HepG2 (cell line): ENCODE results near the gene C11orf65. TPM values are rescaled to one million over a fixed set of nuclear protein-coding genes. Genes with fewer than 3 reads are reported as not detected.

ENCODE experiments used
- ATAC-seq: fragments of 200-7000 bp; cut with Tn5 transposase; 3 replicates; pipeline ENCODE4 v1.9.1; 2020; ENCODE audit warnings: mild to moderate bottlenecking, moderate library complexity
- BruUV-seq: library from RNA; stranded (reverse); fragments of 400-500 nt; replicated peaks from 2 replicates; lab custom pipeline; 2021; lab: Mats Ljungman, UMichigan
- CTCF ChIA-PET: fragments of 300-600 bp; formaldehyde crosslinking; extraction: SDS; loops from one replicate; lab custom pipeline; 2021; ENCODE audit warnings: low total read pairs, inconsistent platforms, low intra/inter-chr PET ratio; lab: Yijun Ruan, JAX
- POLR2A ChIA-PET: fragments of 350-600 bp; sonication (Branson Sonifier 250); formaldehyde crosslinking; loops from one replicate; lab custom pipeline; 2020; ENCODE audit warnings: antibody characterized with exemption, inconsistent platforms; lab: Yijun Ruan, JAX
- DNase-seq: peaks from one replicate; pipeline ENCODE4 v3.0.0-alpha.2; 2015; ENCODE audit warnings: low spot score
- FAIRE-seq: peaks from 3 replicates; lab custom pipeline; 2011; peaks lifted over from hg19 to GRCh38; lab: Jason Lieb, UNC
- H2AFZ ChIP-seq: one replicate; pipeline ENCODE4 v1.6.1; 2011; ENCODE audit warnings: low read length, inconsistent platforms
- H3K27ac ChIP-seq: fragments of 300-600 bp; 3 replicates; pipeline ENCODE4 v1.8.0; 2011; ENCODE audit warnings: mixed run types, mild to moderate bottlenecking, mixed read lengths, low read length, inconsistent platforms; ENCODE audit not compliant: insufficient read depth; ENCODE audit errors: extremely low read length
- H3K27me3 ChIP-seq, 2 experiments: fragments of 200-600 bp in 1 of 2; 2 replicates in 1 of 2; 3 replicates in 1 of 2; pipeline versions ENCODE4 v1.6.0 to v1.8.0; 2011; ENCODE audit warnings: low read length in 2 of 2, mild to moderate bottlenecking in 2 of 2, moderate library complexity in 2 of 2, inconsistent platforms in 1 of 2; ENCODE audit not compliant: insufficient read depth in 2 of 2, control insufficient read depth in 1 of 2
- H3K36me3 ChIP-seq, 2 experiments: fragments of 200-600 bp in 1 of 2; replicated peaks in 1 of 2; 2 replicates in 1 of 2; 3 replicates in 1 of 2; pipeline versions ENCODE4 v1.5.1 to v1.8.0; 2011; ENCODE audit warnings: low read length in 2 of 2, inconsistent platforms in 1 of 2; ENCODE audit not compliant: insufficient read depth in 2 of 2, control insufficient read depth in 1 of 2
- H3K4me1 ChIP-seq: 2 replicates; pipeline ENCODE4 v1.5.1; 2012; ENCODE audit warnings: low read length, inconsistent platforms; ENCODE audit not compliant: insufficient read depth
- H3K4me2 ChIP-seq: 2 replicates; pipeline ENCODE4 v1.6.0; 2011; ENCODE audit warnings: low read depth, low read length, inconsistent platforms
- H3K4me3 ChIP-seq, 3 experiments: fragments of 200-600 bp in 1 of 3; sonication (generic), shearing (Covaris generic) in 1 of 3; replicated peaks in 1 of 3; 2 replicates each; pipeline ENCODE4 v1.5.1; 2011 to 2016; ENCODE audit warnings: low read length in 3 of 3, inconsistent platforms in 2 of 3, low read depth in 2 of 3, mild to moderate bottlenecking in 2 of 3, control low read depth in 1 of 3, mixed read lengths in 1 of 3; ENCODE audit not compliant: insufficient read depth in 1 of 3
- H3K79me2 ChIP-seq: one replicate; pipeline ENCODE4 v1.6.1; 2011; ENCODE audit warnings: low read length, inconsistent platforms; ENCODE audit not compliant: insufficient read depth
- H3K9ac ChIP-seq: 2 replicates; pipeline ENCODE4 v1.6.0; 2011; ENCODE audit warnings: mild to moderate bottlenecking, low read depth, low read length, inconsistent platforms; ENCODE audit not compliant: insufficient read depth
- H3K9me3 ChIP-seq: 2 replicates; pipeline ENCODE4 v1.5.1; 2012; ENCODE audit warnings: mild to moderate bottlenecking, low read length
- H4K20me1 ChIP-seq: 2 replicates; pipeline ENCODE4 v1.6.0; 2011; ENCODE audit warnings: inconsistent platforms, mild to moderate bottlenecking, low read length, moderate library complexity; ENCODE audit not compliant: insufficient read depth
- ARHGAP35 ChIP-seq: sonication (generic); formaldehyde crosslinking; IDR thresholded peaks from 2 replicates; pipeline ENCODE4 v1.9.0; 2022; ENCODE audit warnings: mild to moderate bottlenecking, inconsistent platforms, moderate library complexity, missing genetic modification reagents, borderline replicate concordance
- ARID5B ChIP-seq: IDR thresholded peaks from 2 replicates; pipeline ENCODE4 v1.4.0; 2020; ENCODE audit warnings: mild to moderate bottlenecking, missing genetic modification reagents
- CREBL2 ChIP-seq: sonication (generic); formaldehyde crosslinking; IDR thresholded peaks from 2 replicates; pipeline ENCODE4 v1.8.1; 2023; ENCODE audit warnings: missing genetic modification reagents, mild to moderate bottlenecking, borderline replicate concordance
- CSRNP1 ChIP-seq: sonication (generic); formaldehyde crosslinking; IDR thresholded peaks from 2 replicates; pipeline ENCODE4 v1.8.1; 2023; ENCODE audit warnings: mild to moderate bottlenecking, missing genetic modification reagents
- ERF ChIP-seq: IDR thresholded peaks from 2 replicates; pipeline ENCODE4 v1.6.1; 2018; ENCODE audit warnings: missing biosample characterization, missing genetic modification reagents
- GMEB2 ChIP-seq: IDR thresholded peaks from 2 replicates; pipeline ENCODE4 v1.6.1; 2016; ENCODE audit warnings: missing biosample characterization, missing genetic modification reagents, low read depth
- HDAC1 ChIP-seq: sonication (generic); formaldehyde crosslinking; IDR thresholded peaks from 2 replicates; pipeline ENCODE4 v1.5.1; 2020; ENCODE audit warnings: mild to moderate bottlenecking, missing genetic modification reagents
- KDM3A ChIP-seq: IDR thresholded peaks from 2 replicates; pipeline ENCODE4 v1.6.1; 2018; ENCODE audit warnings: low read depth, missing compliant biosample characterization
- KLF15 ChIP-seq: sonication (generic); formaldehyde crosslinking; IDR thresholded peaks from 2 replicates; pipeline ENCODE4 v1.8.1; 2023; ENCODE audit warnings: borderline replicate concordance, mild to moderate bottlenecking, inconsistent platforms, missing genetic modification reagents, mixed read lengths
- MTA3 ChIP-seq: sonication (generic); formaldehyde crosslinking; IDR thresholded peaks from 2 replicates; pipeline ENCODE4 v1.4.0; 2020; ENCODE audit warnings: missing genetic modification reagents
- NFKBIZ ChIP-seq: IDR thresholded peaks from 2 replicates; pipeline ENCODE4 v1.6.1; 2018; ENCODE audit warnings: missing genetic modification reagents, missing compliant biosample characterization
- PITX1 ChIP-seq: sonication (generic); formaldehyde crosslinking; IDR thresholded peaks from 2 replicates; pipeline ENCODE4 v1.5.1; 2020; ENCODE audit warnings: mild to moderate bottlenecking, missing genetic modification reagents
- ZBTB38 ChIP-seq: sonication (generic); formaldehyde crosslinking; IDR thresholded peaks from 2 replicates; pipeline ENCODE4 v1.5.1; 2020; ENCODE audit warnings: mild to moderate bottlenecking, missing genetic modification reagents
- ZKSCAN5 ChIP-seq: sonication (generic); formaldehyde crosslinking; IDR thresholded peaks from 2 replicates; pipeline ENCODE4 v1.5.1; 2020; ENCODE audit warnings: mild to moderate bottlenecking, missing genetic modification reagents
- in situ Hi-C: cut with HindIII; loops from 2 replicates; pipeline ENCODE4 v1.10.0; 2017; ENCODE audit warnings: low pct_unique_long_range_greater_than_20kb; ENCODE audit not compliant: extremely low pct_ligation_motif_present
- intact Hi-C: fragments of 100-400 bp; cut with micrococcal nuclease; formaldehyde crosslinking; loops from one replicate; pipeline ENCODE4 v1.10.0; 2022; ENCODE audit not compliant: unreplicated experiment
- polyA plus RNA-seq, 8 experiments: library from polyadenylated mRNA; depleted of rRNA in 3 of 8; stranded (reverse) in 7 of 8; unstranded in 1 of 8; fragments of >200 nt; fragmentation: Illumina TruSeq in 4 of 8; extraction: Trizol in 4 of 8; gene quantifications; 2 replicates each; pipeline versions ENCODE4 v1.2.1 to v1.2.3, GENCODE V29; 2011 to 2016; ENCODE audit warnings: low read depth in 4 of 8, missing spikeins in 1 of 8, mixed read lengths in 1 of 8; ENCODE audit not compliant: insufficient read depth in 1 of 8
- total RNA-seq, 5 experiments: library from RNA; depleted of rRNA; stranded (reverse); fragments of >200 nt; fragmentation: Illumina TruSeq; extraction: Trizol; gene quantifications; 2 replicates each; pipeline ENCODE4 v1.2.3, GENCODE V29; 2016; ENCODE audit warnings: low read depth in 1 of 5
- TF ChIP-seq, protein P1 (sequence below): IDR thresholded peaks from 2 replicates; pipeline ENCODE4 v1.6.1; 2016; ENCODE audit warnings: low read depth

Gene C11orf65
- total and polyA plus RNA-seq, 2 of the 13 experiments (the other 11 are each of a cell fraction or from before 2014, with no cell fraction given) = 0.38 to 0.42 TPM

DNA sequence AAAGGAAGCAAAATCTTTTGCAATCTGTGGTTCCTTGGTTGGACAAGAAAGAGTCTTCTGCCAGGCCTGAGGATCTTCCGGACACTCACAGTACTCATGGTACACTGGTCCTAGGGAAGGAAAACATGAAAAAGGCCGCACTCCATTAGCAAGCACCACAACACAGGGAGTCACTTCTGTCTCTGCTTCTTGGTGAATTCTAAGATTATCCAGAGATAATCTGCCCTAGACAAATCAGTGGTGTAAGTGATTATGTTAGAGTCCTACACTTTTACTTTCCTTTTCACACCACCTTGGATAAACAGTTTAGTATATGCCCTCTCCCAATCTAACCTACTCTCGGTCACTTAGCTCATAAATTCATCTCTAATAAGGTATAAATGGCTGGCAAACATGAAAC is 19.0 kb upstream of the C11orf65 start (continued):
- TF ChIP-seq NFKBIZ (CRISPR knock-in tag) (no peak), ERF (no peak), ARID5B (no peak), CREBL2 (CRISPR knock-in tag) (no peak)
- TF ChIP-seq, protein P1, sequence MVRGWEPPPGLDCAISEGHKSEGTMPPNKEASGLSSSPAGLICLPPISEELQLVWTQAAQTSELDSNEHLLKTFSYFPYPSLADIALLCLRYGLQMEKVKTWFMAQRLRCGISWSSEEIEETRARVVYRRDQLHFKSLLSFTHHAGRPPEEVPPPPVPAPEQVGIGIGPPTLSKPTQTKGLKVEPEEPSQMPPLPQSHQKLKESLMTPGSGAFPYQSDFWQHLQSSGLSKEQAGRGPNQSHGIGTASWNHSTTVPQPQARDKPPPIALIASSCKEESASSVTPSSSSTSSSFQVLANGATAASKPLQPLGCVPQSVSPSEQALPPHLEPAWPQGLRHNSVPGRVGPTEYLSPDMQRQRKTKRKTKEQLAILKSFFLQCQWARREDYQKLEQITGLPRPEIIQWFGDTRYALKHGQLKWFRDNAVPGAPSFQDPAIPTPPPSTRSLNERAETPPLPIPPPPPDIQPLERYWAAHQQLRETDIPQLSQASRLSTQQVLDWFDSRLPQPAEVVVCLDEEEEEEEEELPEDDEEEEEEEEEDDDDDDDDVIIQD (CRISPR knock-in tag) = no peak

- H3K4me3 ChIP-seq = no peak overlapping the region
- POLR2A ChIA-PET = no interaction called here
- no peak overlapping the region for H3K9ac ChIP-seq
- CTCF ChIA-PET = no interaction called here
- H3K79me2 ChIP-seq = no peaks in the 10 kb centered on the region
- no peak for FAIRE-seq
- H3K9me3 ChIP-seq = no peaks in the 10 kb centered on the region
- no peaks in the 10 kb centered on the region for H3K27me3 ChIP-seq
- no peak overlapping the region for H2AFZ ChIP-seq
- BruUV-seq = no TSS peak
- no peaks in the 10 kb centered on the region for H3K4me1 ChIP-seq
- TF ChIP-seq ZBTB38 = no peak
- TF ChIP-seq GMEB2 = no peak
- no peak for TF ChIP-seq HDAC1
- no peak for TF ChIP-seq KDM3A
- no peak for TF ChIP-seq ZKSCAN5 (CRISPR knock-in tag)
- TF ChIP-seq ARHGAP35 (CRISPR knock-in tag) = no peak
- no peak for TF ChIP-seq MTA3 (CRISPR knock-in tag)
- no peak for TF ChIP-seq KLF15
- no peak for TF ChIP-seq CSRNP1 (CRISPR knock-in tag)
- no peak for TF ChIP-seq PITX1 (CRISPR knock-in tag)
- no peak for ATAC-seq
- no peak overlapping the region for H3K27ac ChIP-seq
- in situ Hi-C loops = no loop called here
- intact Hi-C loops = no loop called here
- H3K4me2 ChIP-seq = no peak overlapping the region
- no peaks in the 10 kb centered on the region; the same call in 1 of the 2 replicates for H4K20me1 ChIP-seq
- peaks cover 4 to 12% of the 10 kb centered on the region in 2 experiments; a peak in 4 of 5 replicates for H3K36me3 ChIP-seq
- no peak for DNase-seq
These were observed 15.8 kb upstream of the C11orf65 start for GRCh38 chr11:108483163-108483562.
